WTC11 (cell line): ENCODE measurements around the gene TREML1. TPM values are rescaled to one million over a fixed set of nuclear protein-coding genes. Genes with fewer than 3 reads are reported as not detected.

Experiments used
- ATAC-seq: fragments of 200-7000 bp; cut with Tn5 transposase; 2 replicates; pipeline ENCODE4 v1.10.0; 2021; ENCODE audit warnings: mild to moderate bottlenecking, moderate library complexity
- CTCF ChIA-PET: fragments of 300-600 bp; sonication (Branson Sonifier 250); formaldehyde crosslinking; loops from one replicate; lab custom pipeline; 2021; ENCODE audit warnings: antibody characterized with exemption; lab: Charles Lee
- POLR2A ChIA-PET: fragments of 350-600 bp; sonication (Branson Sonifier 250); formaldehyde crosslinking; loops from one replicate; lab custom pipeline; 2021; ENCODE audit warnings: antibody characterized with exemption; lab: Charles Lee
- DNase-seq: peaks from one replicate; pipeline ENCODE4 v3.0.0; 2021; ENCODE audit warnings: low spot score
- H3K27ac Mint-ChIP-seq: 2 replicates; pipeline ENCODE4 v1.8.0; 2021; ENCODE audit warnings: mixed read lengths
- H3K27me3 Mint-ChIP-seq: 2 replicates; pipeline ENCODE4 v1.8.0; 2021; ENCODE audit warnings: low read depth, mild to moderate bottlenecking, moderate library complexity, mixed read lengths
- H3K36me3 Mint-ChIP-seq: 2 replicates; pipeline ENCODE4 v1.8.0; 2021; ENCODE audit warnings: mixed read lengths
- H3K4me1 Mint-ChIP-seq: 2 replicates; pipeline ENCODE4 v1.8.0; 2022; ENCODE audit warnings: mixed read lengths
- H3K4me3 Mint-ChIP-seq: 2 replicates; pipeline ENCODE4 v1.8.0; 2021; ENCODE audit warnings: mild to moderate bottlenecking, moderate library complexity, mixed read lengths
- H3K9me3 Mint-ChIP-seq: 2 replicates; pipeline ENCODE4 v1.8.0; 2021; ENCODE audit warnings: mixed read lengths
- ATF1 ChIP-seq: sonication (generic); formaldehyde crosslinking; IDR thresholded peaks from 2 replicates; pipeline ENCODE4 v1.8.1; 2023; ENCODE audit warnings: mild to moderate bottlenecking, moderate library complexity, missing genetic modification reagents
- CREB1 ChIP-seq: sonication (generic); formaldehyde crosslinking; IDR thresholded peaks from 2 replicates; pipeline ENCODE4 v1.8.0; 2023; ENCODE audit warnings: mild to moderate bottlenecking, missing genetic modification reagents
- ESRRA ChIP-seq: sonication (generic); formaldehyde crosslinking; IDR thresholded peaks from 2 replicates; pipeline ENCODE4 v1.8.1; 2022; ENCODE audit warnings: mild to moderate bottlenecking, missing genetic modification reagents, borderline replicate concordance
- GTF2I ChIP-seq: fragments of 250-450 bp; sonication (Bioruptor Pico); conservative IDR thresholded peaks from 2 replicates; pipeline ENCODE4 v1.4.0; 2021; ENCODE audit warnings: mild to moderate bottlenecking
- HMGA2 ChIP-seq: fragments of 250-450 bp; sonication (Bioruptor Pico); IDR thresholded peaks from 2 replicates; pipeline ENCODE4 v1.4.0; 2021; ENCODE audit warnings: mild to moderate bottlenecking, moderate library complexity
- MXD4 ChIP-seq: fragments of 250-450 bp; sonication (Bioruptor Pico); IDR thresholded peaks from 2 replicates; pipeline ENCODE4 v1.8.0; 2021; ENCODE audit warnings: mild to moderate bottlenecking, moderate library complexity, borderline replicate concordance
- NFATC4 ChIP-seq: fragments of 250-450 bp; sonication (Bioruptor Pico); IDR thresholded peaks from 2 replicates; pipeline ENCODE4 v1.9.0; 2021; ENCODE audit warnings: mild to moderate bottlenecking
- NFE2L1 ChIP-seq: sonication (generic); formaldehyde crosslinking; IDR thresholded peaks from 2 replicates; pipeline ENCODE4 v1.8.1; 2023; ENCODE audit warnings: missing genetic modification reagents
- NFYB ChIP-seq: sonication (generic); formaldehyde crosslinking; conservative IDR thresholded peaks from 2 replicates; pipeline ENCODE4 v1.8.0; 2022; ENCODE audit warnings: low read depth, missing genetic modification reagents
- NR2C2 ChIP-seq: sonication (generic); formaldehyde crosslinking; IDR thresholded peaks from 2 replicates; pipeline ENCODE4 v1.8.0; 2022; ENCODE audit warnings: mild to moderate bottlenecking, missing genetic modification reagents
- NR3C1 ChIP-seq: sonication (generic); formaldehyde crosslinking; conservative IDR thresholded peaks from 2 replicates; pipeline ENCODE4 v1.8.1; 2023; ENCODE audit warnings: low read depth, mild to moderate bottlenecking, missing genetic modification reagents
- SMAD4 ChIP-seq: sonication (generic); formaldehyde crosslinking; IDR thresholded peaks from 2 replicates; pipeline ENCODE4 v1.8.0; 2022; ENCODE audit warnings: mild to moderate bottlenecking, missing genetic modification reagents
- SOX15 ChIP-seq: fragments of 250-450 bp; sonication (Bioruptor Pico); IDR thresholded peaks from 2 replicates; pipeline ENCODE4 v1.9.0; 2021; ENCODE audit warnings: mild to moderate bottlenecking
- TEAD1 ChIP-seq: sonication (generic); formaldehyde crosslinking; IDR thresholded peaks from 2 replicates; pipeline ENCODE4 v1.8.0; 2022; ENCODE audit warnings: mild to moderate bottlenecking, missing genetic modification reagents
- TP53 ChIP-seq: sonication (generic); formaldehyde crosslinking; IDR thresholded peaks from 2 replicates; pipeline ENCODE4 v1.8.1; 2023; ENCODE audit warnings: mild to moderate bottlenecking, missing genetic modification reagents
- ZNF423 ChIP-seq: fragments of 250-450 bp; sonication (Bioruptor Pico); IDR thresholded peaks from 2 replicates; pipeline ENCODE4 v2.1.2; 2022; ENCODE audit warnings: mild to moderate bottlenecking, moderate library complexity
- ZNF671 ChIP-seq: fragments of 250-450 bp; sonication (Bioruptor Pico); IDR thresholded peaks from 2 replicates; pipeline ENCODE4 v1.8.0; 2021; ENCODE audit warnings: mild to moderate bottlenecking
- total RNA-seq: library from RNA; stranded (reverse); gene quantifications from 3 replicates; pipeline ENCODE4 v1.2.3, GENCODE V29; 2021
- TF ChIP-seq, protein P1 (sequence below): fragments of 200-600 bp; IDR thresholded peaks from 2 replicates; pipeline ENCODE4 v1.8.0; 2022; ENCODE audit warnings: antibody characterized with exemption
- TF ChIP-seq, protein P2 (sequence below): fragments of 250-450 bp; sonication (Bioruptor Pico); IDR thresholded peaks from 2 replicates; pipeline ENCODE4 v1.9.0; 2021; ENCODE audit warnings: mild to moderate bottlenecking
- TF ChIP-seq, protein P3 (sequence below): sonication (generic); formaldehyde crosslinking; IDR thresholded peaks from 2 replicates; pipeline ENCODE4 v1.8.0; 2022; ENCODE audit warnings: mild to moderate bottlenecking, missing genetic modification reagents
- TF ChIP-seq, protein P4 (sequence below): sonication (generic); formaldehyde crosslinking; IDR thresholded peaks from 2 replicates; pipeline ENCODE4 v1.8.1; 2023; ENCODE audit warnings: mild to moderate bottlenecking, missing genetic modification reagents, moderate library complexity
- TF ChIP-seq, protein P5 (sequence below): fragments of 250-450 bp; sonication (Bioruptor Pico); IDR thresholded peaks from 2 replicates; pipeline ENCODE4 v1.9.0; 2021; ENCODE audit warnings: moderate library complexity, mild to moderate bottlenecking, inconsistent platforms, borderline replicate concordance
- TF ChIP-seq, protein P6 (sequence below): sonication (generic); formaldehyde crosslinking; IDR thresholded peaks from 2 replicates; pipeline ENCODE4 v1.8.0; 2022; ENCODE audit warnings: mild to moderate bottlenecking, missing genetic modification reagents
- TF ChIP-seq, protein P7 (sequence below): sonication (generic); formaldehyde crosslinking; conservative IDR thresholded peaks from 2 replicates; pipeline ENCODE4 v1.8.1; 2022; ENCODE audit warnings: mild to moderate bottlenecking, missing genetic modification reagents
- TF ChIP-seq, protein P8 (sequence below): fragments of 250-450 bp; sonication (Bioruptor Pico); IDR thresholded peaks from 2 replicates; pipeline ENCODE4 v2.1.2; 2022; ENCODE audit warnings: mild to moderate bottlenecking, moderate library complexity

Gene TREML1
- total RNA-seq, 1 experiment from 2014 or later, result not detected

DNA sequence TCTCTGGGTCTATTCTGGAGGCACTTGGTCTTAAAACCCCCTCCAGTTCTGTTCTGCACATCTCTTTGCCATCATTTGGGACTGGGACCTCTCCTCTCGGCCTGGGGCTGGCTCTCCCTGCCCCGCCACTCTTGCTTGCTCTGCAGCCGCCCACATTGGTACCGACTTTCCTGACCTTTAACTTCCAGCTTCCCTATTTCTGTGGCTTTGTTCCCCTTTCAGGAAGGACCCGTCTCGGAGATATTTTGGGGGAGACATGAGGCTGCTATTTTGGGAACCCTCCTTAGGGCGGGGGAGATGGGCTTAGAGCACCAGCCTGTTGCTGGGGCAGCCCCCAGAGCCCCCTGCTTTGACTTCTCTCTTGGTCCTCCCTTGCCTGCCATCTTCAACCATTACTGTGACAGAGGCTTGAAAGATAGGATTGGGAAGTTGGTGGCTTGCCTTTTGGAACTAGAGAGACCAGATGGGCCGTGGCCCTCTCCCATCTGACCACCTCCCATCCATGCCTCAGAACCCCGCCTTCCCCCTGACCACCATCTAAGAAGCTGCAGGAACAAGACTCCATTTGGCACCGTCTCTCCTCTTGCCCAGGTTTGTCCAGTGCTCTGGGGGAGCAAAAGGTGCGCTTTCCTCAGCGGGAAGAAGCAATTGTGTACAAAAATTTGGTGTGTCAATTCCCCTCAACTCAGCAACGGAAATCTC lies 7.9 kb upstream of the TREML1 start:
- DNase-seq (no peak), ATAC-seq (no peak)
- ChIA-PET CTCF (no interaction called here), POLR2A (no interaction called here)
- Mint-ChIP-seq H3K27me3 (peaks cover 4% of the 10 kb centered on the region; the same call in 1 of the 2 replicates), H3K4me1 (no peaks in the 10 kb centered on the region), H3K4me3 (no peak overlapping the region), H3K36me3 (no peaks in the 10 kb centered on the region), H3K9me3 (no peaks in the 10 kb centered on the region), H3K27ac (no peak overlapping the region)
- no peak for TF ChIP-seq NFATC4 (CRISPR knock-in tag)
- TF ChIP-seq GTF2I (CRISPR knock-in tag), result no peak
- TF ChIP-seq, protein P1, sequence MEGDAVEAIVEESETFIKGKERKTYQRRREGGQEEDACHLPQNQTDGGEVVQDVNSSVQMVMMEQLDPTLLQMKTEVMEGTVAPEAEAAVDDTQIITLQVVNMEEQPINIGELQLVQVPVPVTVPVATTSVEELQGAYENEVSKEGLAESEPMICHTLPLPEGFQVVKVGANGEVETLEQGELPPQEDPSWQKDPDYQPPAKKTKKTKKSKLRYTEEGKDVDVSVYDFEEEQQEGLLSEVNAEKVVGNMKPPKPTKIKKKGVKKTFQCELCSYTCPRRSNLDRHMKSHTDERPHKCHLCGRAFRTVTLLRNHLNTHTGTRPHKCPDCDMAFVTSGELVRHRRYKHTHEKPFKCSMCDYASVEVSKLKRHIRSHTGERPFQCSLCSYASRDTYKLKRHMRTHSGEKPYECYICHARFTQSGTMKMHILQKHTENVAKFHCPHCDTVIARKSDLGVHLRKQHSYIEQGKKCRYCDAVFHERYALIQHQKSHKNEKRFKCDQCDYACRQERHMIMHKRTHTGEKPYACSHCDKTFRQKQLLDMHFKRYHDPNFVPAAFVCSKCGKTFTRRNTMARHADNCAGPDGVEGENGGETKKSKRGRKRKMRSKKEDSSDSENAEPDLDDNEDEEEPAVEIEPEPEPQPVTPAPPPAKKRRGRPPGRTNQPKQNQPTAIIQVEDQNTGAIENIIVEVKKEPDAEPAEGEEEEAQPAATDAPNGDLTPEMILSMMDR, result no peak
- TF ChIP-seq, protein P2, sequence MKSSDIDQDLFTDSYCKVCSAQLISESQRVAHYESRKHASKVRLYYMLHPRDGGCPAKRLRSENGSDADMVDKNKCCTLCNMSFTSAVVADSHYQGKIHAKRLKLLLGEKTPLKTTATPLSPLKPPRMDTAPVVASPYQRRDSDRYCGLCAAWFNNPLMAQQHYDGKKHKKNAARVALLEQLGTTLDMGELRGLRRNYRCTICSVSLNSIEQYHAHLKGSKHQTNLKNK (CRISPR knock-in tag), result no peak
- TF ChIP-seq CREB1 (CRISPR knock-in tag), result no peak
- TF ChIP-seq, protein P3, sequence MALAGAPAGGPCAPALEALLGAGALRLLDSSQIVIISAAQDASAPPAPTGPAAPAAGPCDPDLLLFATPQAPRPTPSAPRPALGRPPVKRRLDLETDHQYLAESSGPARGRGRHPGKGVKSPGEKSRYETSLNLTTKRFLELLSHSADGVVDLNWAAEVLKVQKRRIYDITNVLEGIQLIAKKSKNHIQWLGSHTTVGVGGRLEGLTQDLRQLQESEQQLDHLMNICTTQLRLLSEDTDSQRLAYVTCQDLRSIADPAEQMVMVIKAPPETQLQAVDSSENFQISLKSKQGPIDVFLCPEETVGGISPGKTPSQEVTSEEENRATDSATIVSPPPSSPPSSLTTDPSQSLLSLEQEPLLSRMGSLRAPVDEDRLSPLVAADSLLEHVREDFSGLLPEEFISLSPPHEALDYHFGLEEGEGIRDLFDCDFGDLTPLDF (CRISPR knock-in tag), result no peak
- TF ChIP-seq, protein P4, sequence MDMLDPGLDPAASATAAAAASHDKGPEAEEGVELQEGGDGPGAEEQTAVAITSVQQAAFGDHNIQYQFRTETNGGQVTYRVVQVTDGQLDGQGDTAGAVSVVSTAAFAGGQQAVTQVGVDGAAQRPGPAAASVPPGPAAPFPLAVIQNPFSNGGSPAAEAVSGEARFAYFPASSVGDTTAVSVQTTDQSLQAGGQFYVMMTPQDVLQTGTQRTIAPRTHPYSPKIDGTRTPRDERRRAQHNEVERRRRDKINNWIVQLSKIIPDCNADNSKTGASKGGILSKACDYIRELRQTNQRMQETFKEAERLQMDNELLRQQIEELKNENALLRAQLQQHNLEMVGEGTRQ (CRISPR knock-in tag), result no peak
- TF ChIP-seq NR3C1, result no peak
- no peak for TF ChIP-seq ATF1
- TF ChIP-seq HMGA2 (CRISPR knock-in tag), result no peak
- TF ChIP-seq ZNF423, result no peak
- no peak for TF ChIP-seq ZNF671 (CRISPR knock-in tag)
- no peak for TF ChIP-seq SMAD4 (CRISPR knock-in tag)
- TF ChIP-seq, protein P5, sequence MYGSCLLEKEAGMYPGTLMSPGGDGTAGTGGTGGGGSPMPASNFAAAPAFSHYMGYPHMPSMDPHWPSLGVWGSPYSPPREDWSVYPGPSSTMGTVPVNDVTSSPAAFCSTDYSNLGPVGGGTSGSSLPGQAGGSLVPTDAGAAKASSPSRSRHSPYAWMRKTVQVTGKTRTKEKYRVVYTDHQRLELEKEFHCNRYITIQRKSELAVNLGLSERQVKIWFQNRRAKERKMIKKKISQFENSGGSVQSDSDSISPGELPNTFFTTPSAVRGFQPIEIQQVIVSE, result no peak
- TF ChIP-seq, protein P6, sequence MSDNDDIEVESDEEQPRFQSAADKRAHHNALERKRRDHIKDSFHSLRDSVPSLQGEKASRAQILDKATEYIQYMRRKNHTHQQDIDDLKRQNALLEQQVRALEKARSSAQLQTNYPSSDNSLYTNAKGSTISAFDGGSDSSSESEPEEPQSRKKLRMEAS (CRISPR knock-in tag), result no peak
- TF ChIP-seq, protein P7, sequence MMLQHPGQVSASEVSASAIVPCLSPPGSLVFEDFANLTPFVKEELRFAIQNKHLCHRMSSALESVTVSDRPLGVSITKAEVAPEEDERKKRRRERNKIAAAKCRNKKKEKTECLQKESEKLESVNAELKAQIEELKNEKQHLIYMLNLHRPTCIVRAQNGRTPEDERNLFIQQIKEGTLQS (CRISPR knock-in tag), result no peak
- TF ChIP-seq, protein P8, sequence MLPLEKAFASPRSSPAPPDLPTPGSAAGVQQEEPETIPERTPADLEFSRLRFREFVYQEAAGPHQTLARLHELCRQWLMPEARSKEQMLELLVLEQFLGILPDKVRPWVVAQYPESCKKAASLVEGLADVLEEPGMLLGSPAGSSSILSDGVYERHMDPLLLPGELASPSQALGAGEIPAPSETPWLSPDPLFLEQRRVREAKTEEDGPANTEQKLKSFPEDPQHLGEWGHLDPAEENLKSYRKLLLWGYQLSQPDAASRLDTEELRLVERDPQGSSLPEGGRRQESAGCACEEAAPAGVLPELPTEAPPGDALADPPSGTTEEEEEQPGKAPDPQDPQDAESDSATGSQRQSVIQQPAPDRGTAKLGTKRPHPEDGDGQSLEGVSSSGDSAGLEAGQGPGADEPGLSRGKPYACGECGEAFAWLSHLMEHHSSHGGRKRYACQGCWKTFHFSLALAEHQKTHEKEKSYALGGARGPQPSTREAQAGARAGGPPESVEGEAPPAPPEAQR, result no peak

DNA sequence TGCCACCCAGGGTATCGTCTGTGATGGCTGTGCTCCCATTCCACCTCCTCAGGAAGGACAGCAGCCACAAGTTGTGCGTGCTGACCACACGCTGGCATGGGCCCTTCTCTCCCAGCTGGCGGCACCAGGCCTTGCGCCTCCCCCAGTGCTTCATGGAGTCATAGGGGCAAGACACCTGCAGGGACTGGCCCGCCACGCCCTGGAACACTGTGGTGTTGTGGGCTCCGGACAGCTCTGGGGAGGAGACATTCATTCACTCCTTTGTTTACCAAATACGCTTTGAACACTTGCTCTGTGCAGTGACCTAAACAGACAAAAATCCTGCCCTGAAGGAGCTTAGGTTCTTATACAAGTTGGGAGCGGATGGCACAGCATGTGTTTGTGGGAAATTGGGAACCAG lies 7.2 kb upstream of the TREML1 start:
- CTCF ChIA-PET, result no interaction called here
- no peak for ATAC-seq
- Mint-ChIP-seq H3K27ac (no peak overlapping the region), H3K27me3 (peaks cover 4% of the 10 kb centered on the region; the same call in 1 of the 2 replicates), H3K9me3 (no peaks in the 10 kb centered on the region), H3K36me3 (no peaks in the 10 kb centered on the region), H3K4me3 (no peak overlapping the region), H3K4me1 (no peaks in the 10 kb centered on the region)
- DNase-seq, result no peak
- POLR2A ChIA-PET, result no interaction called here
- TF ChIP-seq MXD4 (no peak), SOX15 (CRISPR knock-in tag) (no peak), TP53 (CRISPR knock-in tag) (no peak), NR2C2 (CRISPR knock-in tag) (no peak), ESRRA (CRISPR knock-in tag) (no peak), TEAD1 (CRISPR knock-in tag) (no peak), ZNF423 (no peak), GTF2I (CRISPR knock-in tag) (no peak), NFATC4 (CRISPR knock-in tag) (no peak), NFE2L1 (CRISPR knock-in tag) (no peak), NFYB (CRISPR knock-in tag) (no peak)
- TF ChIP-seq, protein P8, result no peak
